ENCODE data around the gene CAPNS1. TPM values are rescaled to one million over a fixed set of nuclear protein-coding genes. Genes with fewer than 3 reads are reported as not detected.
"Not testable (repeated sequence)": the region's sequence is repeated elsewhere in the genome, so short reads cannot be mapped to it uniquely, and the experiment has no call there.

The CAPNS1 gene
- total and polyA plus RNA-seq, 11 donors = 272 to 1,083 (median 861) TPM

GRCh38 chr19:36182612-36183244, 42.9 kb downstream of the CAPNS1 start:
- H3K4me1 ChIP-seq = peaks cover 0 to 9% (median 0%) of the 10 kb centered on the region in 12 donors
- H3K27me3 ChIP-seq = no peaks in the 10 kb centered on the region
- peak overlapping the region in 6 of 12 donors; percentile 50 to 75 (median 62) for H3K27ac ChIP-seq
- DNase-seq = no peak
- peak in 3 of 4 donors; percentile 23 to 34 (median 24) for ATAC-seq
- peaks cover 0 to 22% (median 16%) of the 10 kb centered on the region in 9 donors for H3K36me3 ChIP-seq
- H3K4me3 ChIP-seq = no peak overlapping the region
- no peaks in the 10 kb centered on the region for H3K9me3 ChIP-seq
- intact Hi-C loops (cut with DNase I) = loop anchor here in 1 of 10 donors (10.0 kb wide), 1 partner anchor 312 kb away; no protein-coding TSS in a partner anchor
- TF ChIP-seq CTCF (IDR thresholded peaks at IDR 0.05) (no peak), POLR2A (IDR thresholded peaks at IDR 0.05) (no peak)
- 79 to 85% (median 83%) methylated on average over 17 of the region's 17 CpGs for WGBS, 4 donors

GRCh38 chr19:36183245-36183628, 43.4 kb downstream of the CAPNS1 start:
- intact Hi-C loops (cut with DNase I) = loop anchor here in 1 of 10 donors (10.0 kb wide), 1 partner anchor 312 kb away; no protein-coding TSS in a partner anchor
- 48 to 63% (median 57%) methylated on average over 10 of the region's 10 CpGs for WGBS, 4 donors
- DNase-seq (peak in 4 of 5 donors; percentile 31 to 57 (median 52)), ATAC-seq (peak; percentile 90 to 94 (median 92))
- Histone ChIP-seq H3K27me3 (no peaks in the 10 kb centered on the region), H3K27ac (peak overlapping the region in 6 of 12 donors; percentile 50 to 75 (median 65)), H3K4me1 (peaks cover 0 to 9% (median 0%) of the 10 kb centered on the region in 12 donors), H3K4me3 (no peak overlapping the region), H3K36me3 (peaks cover 0 to 22% (median 16%) of the 10 kb centered on the region in 9 donors), H3K9me3 (no peaks in the 10 kb centered on the region)
- TF ChIP-seq POLR2A (IDR thresholded peaks at IDR 0.05) (no peak), CTCF (IDR thresholded peaks at IDR 0.05) (no peak)

GRCh38 chr19:36186722-36187121, 46.9 kb downstream of the CAPNS1 start:
- H3K36me3 ChIP-seq = peaks cover 0 to 28% (median 18%) of the 10 kb centered on the region in 9 donors
- H3K9me3 ChIP-seq, H3K4me3 ChIP-seq, ATAC-seq, DNase-seq, H3K4me1 ChIP-seq, H3K27me3 ChIP-seq, H3K27ac ChIP-seq: not testable (repeated sequence)
- WGBS, 4 donors = 91 to 93% (median 92%) methylated on average over 5 of the region's 5 CpGs
- intact Hi-C loops (cut with DNase I) = loop anchor here in 1 of 10 donors (10.0 kb wide), 1 partner anchor 308 kb away; no protein-coding TSS in a partner anchor

GRCh38 chr19:36196249-36196648, 56.4 kb downstream of the CAPNS1 start:
- ATAC-seq = no peak
- H3K4me3 ChIP-seq = no peak overlapping the region
- H3K4me1 ChIP-seq = no peaks in the 10 kb centered on the region
- 93 to 98% (median 96%) methylated on average over 2 of the region's 2 CpGs for WGBS, 4 donors
- H3K27ac ChIP-seq = no peak overlapping the region
- DNase-seq = no peak
- no peaks in the 10 kb centered on the region for H3K9me3 ChIP-seq
- TF ChIP-seq POLR2A (IDR thresholded peaks at IDR 0.05) (no peak), CTCF (IDR thresholded peaks at IDR 0.05) (no peak)
- H3K27me3 ChIP-seq = no peaks in the 10 kb centered on the region
- H3K36me3 ChIP-seq = peaks cover 0 to 58% (median 29%) of the 10 kb centered on the region in 9 donors
- intact Hi-C loops (cut with DNase I) = no loop called here
